ENCODE data around the gene OR10D3. TPM values are rescaled to one million over a fixed set of nuclear protein-coding genes. Genes with fewer than 3 reads are reported as not detected.

The OR10D3 gene
- total RNA-seq, 1 experiment from 2014 or later, result not detected

GRCh38 chr11:124199702-124200101 lies 16.6 kb downstream of the OR10D3 start:
- no peak for ATAC-seq
- H4K20me1 ChIP-seq (ENCODE audit: insufficient read depth), result no peaks in the 10 kb centered on the region
- no peaks in the 10 kb centered on the region for H3K9me2 ChIP-seq (ENCODE audit: insufficient read depth)
- peaks cover 6% of the 10 kb centered on the region for H3K27me3 ChIP-seq (ENCODE audit: insufficient read depth, low read length)
- DNase-seq (ENCODE audit: low read depth, low spot score), result no peak
- ChIA-PET POLR2A (no interaction called here), RAD21 (ENCODE audit: low non-redundant PET in 1 of 2, low total read pairs in 2 of 2, uncharacterized antibody in 2 of 2, unreplicated experiment in 2 of 2) (no interaction called here), CTCF (no interaction called here)
- H3K4me3 ChIP-seq (replicated peaks in 1 of 2; ENCODE audit: low read depth in 1 of 2, low read length in 2 of 2), result no peak overlapping the region
- BruUV-seq (replicated peaks), result no TSS peak
- no peak for TF ChIP-seq SP1 (IDR thresholded peaks at IDR 0.05; ENCODE audit: low read depth)
- TF ChIP-seq ELF1 (IDR thresholded peaks at IDR 0.05; ENCODE audit: borderline replicate concordance, low read depth), result no peak
- TF ChIP-seq POLR2AphosphoS5 (IDR thresholded peaks at IDR 0.05; ENCODE audit: low read depth, low read length), result no peak
- TF ChIP-seq FOSL1 (IDR thresholded peaks at IDR 0.05; ENCODE audit: low read depth), result no peak
- TF ChIP-seq ZNF274 (IDR thresholded peaks at IDR 0.05; ENCODE audit: low read depth, low read length), result no peak
- TF ChIP-seq JUND (IDR thresholded peaks at IDR 0.05), result no peak
- no peak for TF ChIP-seq ATF3 (IDR thresholded peaks at IDR 0.05)
- H3K27ac ChIP-seq (ENCODE audit: low read depth, low read length), result no peak overlapping the region
- no peak overlapping the region for H3K4me2 ChIP-seq (ENCODE audit: low read length)
- H3K9ac ChIP-seq (ENCODE audit: low read length), result no peak overlapping the region
- H3K79me2 ChIP-seq (ENCODE audit: insufficient read depth, low read length), result no peaks in the 10 kb centered on the region
- intact Hi-C loops (cut with micrococcal nuclease), result no loop called here
- no peaks in the 10 kb centered on the region for H3K4me1 ChIP-seq (ENCODE audit: control insufficient read depth in 1 of 2, insufficient read depth in 2 of 2, low read length in 2 of 2)
- H3K36me3 ChIP-seq (ENCODE audit: control insufficient read depth in 1 of 2, insufficient read depth in 2 of 2, low read length in 2 of 2), result no peaks in the 10 kb centered on the region
- no peaks in the 10 kb centered on the region for H3K9me3 ChIP-seq (ENCODE audit: control insufficient read depth in 1 of 2, insufficient read depth in 1 of 2, low read depth in 1 of 2, low read length in 2 of 2)
- no peak overlapping the region for H2AFZ ChIP-seq (ENCODE audit: low read depth, low read length, poor library complexity, severe bottlenecking)

GRCh38 chr11:124200671-124201070 lies 17.5 kb downstream of the OR10D3 start:
- H3K4me3 ChIP-seq (replicated peaks in 1 of 2; ENCODE audit: low read depth in 1 of 2, low read length in 2 of 2), result no peak overlapping the region
- no peaks in the 10 kb centered on the region for H3K9me3 ChIP-seq (ENCODE audit: control insufficient read depth in 1 of 2, insufficient read depth in 1 of 2, low read depth in 1 of 2, low read length in 2 of 2)
- no peaks in the 10 kb centered on the region for H3K79me2 ChIP-seq (ENCODE audit: insufficient read depth, low read length)
- H3K4me1 ChIP-seq (ENCODE audit: control insufficient read depth in 1 of 2, insufficient read depth in 2 of 2, low read length in 2 of 2), result no peaks in the 10 kb centered on the region
- H2AFZ ChIP-seq (ENCODE audit: low read depth, low read length, poor library complexity, severe bottlenecking), result no peak overlapping the region
- no peak overlapping the region for H3K27ac ChIP-seq (ENCODE audit: low read depth, low read length)
- no peak overlapping the region for H3K4me2 ChIP-seq (ENCODE audit: low read length)
- no TSS peak for BruUV-seq (replicated peaks)
- H4K20me1 ChIP-seq (ENCODE audit: insufficient read depth), result no peaks in the 10 kb centered on the region
- no peaks in the 10 kb centered on the region for H3K36me3 ChIP-seq (ENCODE audit: control insufficient read depth in 1 of 2, insufficient read depth in 2 of 2, low read length in 2 of 2)
- POLR2A ChIA-PET, result no interaction called here
- H3K27me3 ChIP-seq (ENCODE audit: insufficient read depth, low read length), result peaks cover 10% of the 10 kb centered on the region
- intact Hi-C loops (cut with micrococcal nuclease), result no loop called here
- CTCF ChIA-PET, result no interaction called here
- no peak for DNase-seq (ENCODE audit: low read depth, low spot score)
- TF ChIP-seq YY1 (IDR thresholded peaks at IDR 0.05; ENCODE audit: extremely low read depth, insufficient replicate concordance, low read depth, low read length) (no peak), JUND (IDR thresholded peaks at IDR 0.05) (no peak), EGR1 (IDR thresholded peaks at IDR 0.05; ENCODE audit: low read depth) (no peak), ATF3 (IDR thresholded peaks at IDR 0.05) (no peak), CEBPB (IDR thresholded peaks at IDR 0.05; ENCODE audit: low read depth) (no peak), MAX (IDR thresholded peaks at IDR 0.05) (no peak), POLR2AphosphoS5 (IDR thresholded peaks at IDR 0.05; ENCODE audit: low read depth, low read length) (no peak), RAD21 (IDR thresholded peaks at IDR 0.05; ENCODE audit: low read depth) (no peak), REST (IDR thresholded peaks at IDR 0.05; ENCODE audit: low read depth) (no peak), FOSL1 (IDR thresholded peaks at IDR 0.05; ENCODE audit: low read depth) (no peak), POLR2A (IDR thresholded peaks at IDR 0.05; ENCODE audit: borderline replicate concordance, extremely low read depth, insufficient read depth, insufficient read length) (no peak), ZFX (IDR thresholded peaks at IDR 0.05) (no peak), EZH2 (IDR thresholded peaks at IDR 0.05) (no peak), ZNF274 (IDR thresholded peaks at IDR 0.05; ENCODE audit: low read depth, low read length) (no peak), TCF7L2 (IDR thresholded peaks at IDR 0.05; ENCODE audit: borderline replicate concordance, extremely low read depth, insufficient read depth, insufficient read length) (no peak), EZH2phosphoT487 (IDR thresholded peaks at IDR 0.05; ENCODE audit: borderline replicate concordance) (no peak)
- no peak overlapping the region for H3K9ac ChIP-seq (ENCODE audit: low read length)
- RAD21 ChIA-PET (ENCODE audit: low non-redundant PET in 1 of 2, low total read pairs in 2 of 2, uncharacterized antibody in 2 of 2, unreplicated experiment in 2 of 2), result no interaction called here
- no peaks in the 10 kb centered on the region for H3K9me2 ChIP-seq (ENCODE audit: insufficient read depth)
- no peak for ATAC-seq
